Testis (tissue), 3 donors: ENCODE results near the gene SMAD3. TPM values are rescaled to one million over a fixed set of nuclear protein-coding genes. Genes with fewer than 3 reads are reported as not detected.
"Not testable (repeated sequence)": the region's sequence is repeated elsewhere in the genome, so short reads cannot be mapped to it uniquely, and the experiment has no call there.

Experiments used
- DNase-seq: peaks from one replicate; pipeline ENCODE4 v3.0.0-alpha.2; 2019
- H3K27ac ChIP-seq, 2 donors: fragments of 200-600 bp; sonication (generic); one replicate each; pipeline ENCODE4 v1.5.1; 2019
- H3K27me3 ChIP-seq: fragments of 200-600 bp; sonication (generic); one replicate; pipeline ENCODE4 v1.5.1; 2019
- H3K36me3 ChIP-seq: fragments of 200-600 bp; sonication (generic); one replicate; pipeline ENCODE4 v1.5.1; 2017; ENCODE audit warnings: low read depth; ENCODE audit errors: missing control alignments
- H3K4me1 ChIP-seq: fragments of 200-600 bp; sonication (generic); one replicate; pipeline ENCODE4 v1.5.1; 2019
- H3K4me3 ChIP-seq, 2 donors: fragments of 200-600 bp; sonication (generic); one replicate each; pipeline ENCODE4 v1.5.1; 2017 to 2019
- H3K9me3 ChIP-seq: fragments of 200-600 bp; sonication (generic); one replicate; pipeline ENCODE4 v1.5.1; 2017
- POLR2A ChIP-seq: fragments of 450-650 bp; IDR thresholded peaks from one replicate; pipeline ENCODE4 v1.6.1; 2017; ENCODE audit warnings: antibody characterized with exemption, mild to moderate bottlenecking, moderate library complexity
- WGBS, 2 donors: methylation state at CpG; one replicate each; pipeline ENCODE4 v1.1.5; 2018; 5-methylcytosine and 5-hydroxymethylcytosine counted together
- intact Hi-C: fragments of 100-400 bp; cut with DNase I; formaldehyde crosslinking; loops from one replicate; pipeline ENCODE4 v1.15.1; 2023; ENCODE audit warnings: low total_unique reads
- polyA plus RNA-seq: library from polyadenylated mRNA; stranded (reverse); fragments of 350-450 nt; fragmentation: Illumina TruSeq; extraction: RNeasy Lipid Tissue Mini Kit (QIAGEN cat#74804); gene quantifications from one replicate; pipeline ENCODE4 v1.2.3, GENCODE V29; 2014; ENCODE audit warnings: low read depth, low replicate concordance; ENCODE audit not compliant: insufficient read depth
- total RNA-seq, 2 donors: library from RNA; depleted of rRNA; stranded (reverse); fragments of >200 nt; gene quantifications; one replicate each; pipeline ENCODE4 v1.2.3, GENCODE V29; 2016
- TF ChIP-seq, protein P1 (sequence below), 3 experiments: fragments of 450-650 bp in 2 of 3; fragments of 200-600 bp in 1 of 3; sonication (generic) in 1 of 3; IDR thresholded peaks; one replicate each; pipeline ENCODE4 v1.5.1; 2016 to 2019; ENCODE audit warnings: antibody characterized with exemption in 3 of 3, mild to moderate bottlenecking in 2 of 3, moderate library complexity in 1 of 3

Gene SMAD3
- total and polyA plus RNA-seq, 3 donors from 2014 or later, result 11.4 to 31.6 (median 18.7) TPM

DNA sequence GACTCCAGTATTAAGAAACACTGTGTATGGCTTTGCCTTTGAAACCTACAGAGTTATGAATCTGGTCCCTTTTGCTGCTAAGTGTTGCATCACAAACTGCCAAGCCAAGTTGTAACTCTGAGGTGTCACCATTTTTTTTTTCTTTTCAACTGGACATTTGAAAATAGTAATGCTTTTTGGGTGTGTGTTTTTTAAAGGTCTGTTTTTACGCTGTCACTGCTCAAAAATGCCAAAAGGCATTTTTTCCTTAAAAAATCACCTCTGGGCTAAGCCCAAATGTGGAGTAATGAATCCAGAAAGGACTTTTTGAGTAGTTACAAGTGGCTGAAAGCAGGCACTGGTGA, 9.5 kb downstream of the SMAD3 start:
- intact Hi-C loops, result no loop called here
- 91 to 93% methylated on average over 1 of the region's 1 CpG for WGBS, 2 donors
- TF ChIP-seq, protein P1, sequence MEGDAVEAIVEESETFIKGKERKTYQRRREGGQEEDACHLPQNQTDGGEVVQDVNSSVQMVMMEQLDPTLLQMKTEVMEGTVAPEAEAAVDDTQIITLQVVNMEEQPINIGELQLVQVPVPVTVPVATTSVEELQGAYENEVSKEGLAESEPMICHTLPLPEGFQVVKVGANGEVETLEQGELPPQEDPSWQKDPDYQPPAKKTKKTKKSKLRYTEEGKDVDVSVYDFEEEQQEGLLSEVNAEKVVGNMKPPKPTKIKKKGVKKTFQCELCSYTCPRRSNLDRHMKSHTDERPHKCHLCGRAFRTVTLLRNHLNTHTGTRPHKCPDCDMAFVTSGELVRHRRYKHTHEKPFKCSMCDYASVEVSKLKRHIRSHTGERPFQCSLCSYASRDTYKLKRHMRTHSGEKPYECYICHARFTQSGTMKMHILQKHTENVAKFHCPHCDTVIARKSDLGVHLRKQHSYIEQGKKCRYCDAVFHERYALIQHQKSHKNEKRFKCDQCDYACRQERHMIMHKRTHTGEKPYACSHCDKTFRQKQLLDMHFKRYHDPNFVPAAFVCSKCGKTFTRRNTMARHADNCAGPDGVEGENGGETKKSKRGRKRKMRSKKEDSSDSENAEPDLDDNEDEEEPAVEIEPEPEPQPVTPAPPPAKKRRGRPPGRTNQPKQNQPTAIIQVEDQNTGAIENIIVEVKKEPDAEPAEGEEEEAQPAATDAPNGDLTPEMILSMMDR (IDR thresholded peaks at IDR 0.05), result no peak
- no peak for TF ChIP-seq POLR2A
- Histone ChIP-seq H3K4me1 (peaks cover 13% of the 10 kb centered on the region), H3K27me3 (no peaks in the 10 kb centered on the region), H3K9me3 (no peaks in the 10 kb centered on the region), H3K4me3 (no peak overlapping the region), H3K27ac (no peak overlapping the region), H3K36me3 (no peaks in the 10 kb centered on the region)
- no peak for DNase-seq

DNA sequence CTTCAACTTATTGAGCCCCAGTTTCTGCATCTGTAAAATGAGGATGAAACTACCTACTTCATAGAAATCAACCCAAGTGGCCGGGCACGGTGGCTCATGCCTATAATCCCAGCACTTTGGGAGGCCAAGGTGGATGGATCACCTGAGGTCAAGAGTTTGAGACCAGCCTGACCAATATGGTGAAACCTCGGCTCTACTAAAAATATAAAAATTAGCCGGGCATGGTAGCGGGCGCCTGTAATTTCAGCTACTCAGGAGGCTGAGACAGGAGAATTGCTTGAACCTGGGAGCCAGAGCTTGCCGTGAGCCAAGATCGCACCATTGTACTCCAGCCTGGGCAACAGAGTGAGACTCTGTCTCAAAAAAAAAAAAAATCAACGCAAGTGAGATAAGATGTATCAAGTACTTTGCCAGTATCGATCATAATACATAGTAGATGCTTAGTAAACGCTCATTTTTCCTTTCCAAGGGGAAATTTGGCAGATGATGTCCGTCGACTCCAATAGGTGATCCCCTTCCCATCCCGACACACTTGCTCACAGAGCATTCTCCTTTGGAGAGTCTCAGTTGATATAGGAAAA, 10.2 kb downstream of the SMAD3 start:
- H3K9me3 ChIP-seq, intact Hi-C loops, DNase-seq, H3K4me3 ChIP-seq, H3K27me3 ChIP-seq, H3K27ac ChIP-seq, H3K36me3 ChIP-seq: not testable (repeated sequence)
- H3K4me1 ChIP-seq, result peaks cover 16% of the 10 kb centered on the region
- WGBS, 2 donors, result 90 to 94% methylated on average over 14 of the region's 14 CpGs

DNA sequence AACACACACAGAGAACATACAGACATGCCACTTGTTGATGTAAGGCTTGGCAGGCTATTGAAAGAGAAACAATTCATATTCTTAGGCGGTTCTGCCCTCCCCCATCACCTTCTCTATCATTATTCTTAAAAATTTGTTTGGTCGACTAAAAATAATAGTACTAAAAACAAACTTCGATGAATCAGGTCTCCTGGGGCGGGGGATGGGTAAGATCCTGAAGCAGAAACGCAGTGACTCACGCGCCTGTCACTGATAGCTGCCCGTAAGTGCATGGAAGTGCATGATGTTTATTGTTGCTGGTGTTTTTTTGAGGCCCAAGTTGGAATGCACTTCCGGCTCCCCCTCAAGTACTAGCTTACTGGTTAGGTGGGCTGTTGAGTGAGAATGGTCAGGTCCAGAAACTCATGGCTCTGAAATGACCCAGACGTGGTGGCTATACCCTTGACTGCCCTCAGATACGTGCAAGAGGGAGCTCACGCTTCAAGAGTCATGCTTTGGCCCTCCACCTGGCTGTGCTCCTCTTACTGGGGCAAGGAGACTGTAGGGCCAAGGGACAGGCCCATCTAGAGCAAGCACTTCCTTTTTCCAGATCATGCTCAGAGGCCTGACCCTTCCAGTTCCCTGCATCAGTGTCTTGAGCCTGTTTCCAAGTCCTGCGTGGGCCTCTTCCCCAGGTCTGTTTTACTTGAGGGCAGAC, 10.9 kb downstream of the SMAD3 start:
- Histone ChIP-seq H3K9me3 (no peaks in the 10 kb centered on the region), H3K27ac (no peak overlapping the region), H3K36me3 (no peaks in the 10 kb centered on the region), H3K4me3 (no peak overlapping the region), H3K4me1 (peaks cover 23% of the 10 kb centered on the region), H3K27me3 (no peaks in the 10 kb centered on the region)
- no peak for DNase-seq
- TF ChIP-seq, protein P1 (IDR thresholded peaks at IDR 0.05), result no peak
- TF ChIP-seq POLR2A, result no peak
- WGBS, 2 donors, result 88 to 91% methylated on average over 13 of the region's 13 CpGs
- intact Hi-C loops, result no loop called here

DNA sequence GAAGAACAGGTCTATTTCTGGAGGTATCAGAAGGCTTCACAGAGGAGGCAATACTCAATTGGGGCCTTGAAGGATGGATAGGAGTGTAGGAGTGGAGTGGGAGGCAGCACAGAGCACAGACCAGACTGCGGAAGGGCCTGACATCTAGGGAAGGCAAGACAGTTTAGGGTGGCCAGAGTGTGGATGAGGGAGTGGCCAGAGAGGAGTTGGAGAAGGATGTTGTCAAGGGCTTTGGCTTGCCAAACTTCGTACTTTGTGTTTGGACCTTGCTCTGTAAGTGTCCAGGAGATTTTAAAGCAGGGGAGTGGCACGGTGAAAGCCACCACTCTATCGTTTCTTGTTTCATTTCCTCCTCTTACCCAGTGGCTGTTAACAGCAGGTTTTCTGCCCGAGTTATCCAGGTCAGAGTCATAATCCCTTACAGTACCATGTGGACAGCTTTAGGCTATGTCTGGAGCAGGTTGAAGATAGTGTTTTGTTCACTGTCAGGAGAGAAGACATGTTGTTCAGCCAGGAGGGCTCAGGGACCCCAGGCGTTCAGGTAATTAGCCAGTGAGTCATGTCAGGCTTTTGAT, 12.3 kb downstream of the SMAD3 start:
- Histone ChIP-seq H3K27ac (no peak overlapping the region), H3K9me3 (no peaks in the 10 kb centered on the region), H3K4me3 (no peak overlapping the region), H3K4me1 (peaks cover 34% of the 10 kb centered on the region), H3K27me3 (no peaks in the 10 kb centered on the region), H3K36me3 (no peaks in the 10 kb centered on the region)
- TF ChIP-seq POLR2A, result no peak
- TF ChIP-seq, protein P1 (IDR thresholded peaks at IDR 0.05), result no peak
- WGBS, 2 donors, result 65 to 68% methylated on average over 6 of the region's 6 CpGs
- no peak for DNase-seq
- intact Hi-C loops, result no loop called here

DNA sequence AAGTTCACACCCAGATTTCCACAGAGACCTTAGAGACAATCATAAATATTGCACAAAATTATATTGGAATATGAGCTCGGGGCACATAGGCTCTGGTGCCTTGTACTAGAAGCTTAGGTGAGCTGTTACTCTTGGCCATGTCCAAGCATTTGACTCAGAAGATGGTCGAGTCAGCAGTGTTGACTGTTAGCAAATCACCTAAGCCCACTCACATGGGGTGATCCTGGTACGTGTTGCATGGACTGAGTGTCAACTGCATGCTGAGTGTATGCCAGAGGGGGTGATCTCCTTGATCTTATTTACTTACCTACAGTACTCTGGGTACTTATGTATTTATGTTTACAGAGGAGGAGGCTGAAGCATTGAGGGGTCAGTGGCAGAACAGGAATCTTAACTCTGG, 14.0 kb downstream of the SMAD3 start:
- Histone ChIP-seq H3K27ac (no peak overlapping the region), H3K27me3 (no peaks in the 10 kb centered on the region), H3K4me1 (peaks cover 45% of the 10 kb centered on the region), H3K9me3 (no peaks in the 10 kb centered on the region), H3K4me3 (no peak overlapping the region), H3K36me3 (no peaks in the 10 kb centered on the region)
- WGBS, 2 donors, result 89 to 100% methylated on average over 2 to 3 of the region's 3 CpGs
- intact Hi-C loops, result no loop called here
- DNase-seq, result no peak
- TF ChIP-seq, protein P1 (IDR thresholded peaks at IDR 0.05), result no peak
- TF ChIP-seq POLR2A, result no peak
